ENCODE measurements around the gene REL. TPM values are rescaled to one million over a fixed set of nuclear protein-coding genes. Genes with fewer than 3 reads are reported as not detected.

Gene REL
- total RNA-seq, 1 experiment from 2014 or later: 6.2 TPM

GRCh38 chr2:60899230-60899891 lies 18.0 kb downstream of the REL start:
- Histone ChIP-seq H2BK12ac (ENCODE audit: insufficient read length, low read depth, low read length) (no peak overlapping the region), H2BK120ac (ENCODE audit: low read depth, low read length, poor library complexity, severe bottlenecking) (no peak overlapping the region), H3K23ac (ENCODE audit: insufficient read length, low read depth, low read length) (no peak overlapping the region), H2AFZ (ENCODE audit: low read length) (no peak overlapping the region), H2BK15ac (ENCODE audit: low read depth, low read length) (no peak overlapping the region), H3K4ac (ENCODE audit: low read depth, low read length) (no peak overlapping the region), H2BK5ac (ENCODE audit: insufficient read length, low read length) (no peak overlapping the region), H4K8ac (replicated peaks; ENCODE audit: insufficient read length, low read depth, low read length) (no peak overlapping the region), H3K79me1 (ENCODE audit: insufficient read depth, low read depth, low read length, poor library complexity, severe bottlenecking) (no peaks in the 10 kb centered on the region), H3K9me3 (ENCODE audit: control insufficient read depth, low read depth, low read length) (no peaks in the 10 kb centered on the region), H3K18ac (ENCODE audit: insufficient read length, low read depth, low read length) (no peak overlapping the region), H3K27me3 (ENCODE audit: insufficient read depth, low read length) (no peaks in the 10 kb centered on the region), H4K5ac (ENCODE audit: insufficient read length, low read depth, low read length) (no peak overlapping the region), H3T11ph (ENCODE audit: low read length) (no peak overlapping the region), H3K23me2 (ENCODE audit: insufficient read length, low read depth, low read length, poor library complexity, severe bottlenecking) (no peaks in the 10 kb centered on the region), H3K4me1 (ENCODE audit: insufficient read depth, low read length) (no peaks in the 10 kb centered on the region), H4K91ac (ENCODE audit: insufficient read length, low read depth, low read length) (no peak overlapping the region), H3K9ac (ENCODE audit: extremely low read depth, insufficient read length, low read length) (no peak overlapping the region), H4K20me1 (ENCODE audit: control insufficient read depth, insufficient read depth, insufficient read length) (no peaks in the 10 kb centered on the region), H3K79me2 (ENCODE audit: insufficient read depth, low read length) (no peaks in the 10 kb centered on the region), H2AK5ac (ENCODE audit: insufficient read length, low read length) (no peak overlapping the region), H3K56ac (ENCODE audit: insufficient read length, low read depth, low read length) (no peak overlapping the region), H3K14ac (ENCODE audit: insufficient read depth, low read length) (no peak overlapping the region), H3K4me2 (ENCODE audit: insufficient read depth, insufficient read length, low read length) (no peak overlapping the region), H2BK20ac (ENCODE audit: low read depth, low read length, poor library complexity, severe bottlenecking) (no peak overlapping the region), H3K27ac (ENCODE audit: insufficient read length, low read depth, low read length) (no peak overlapping the region)
- TF ChIP-seq CTCF (conservative IDR thresholded peaks at IDR 0.05): no peak
- H3K36me3 Mint-ChIP-seq (ENCODE audit: insufficient read depth in 1 of 3, low read depth in 3 of 3): peaks cover 0 to 7% (median 5%) of the 10 kb centered on the region in 3 experiments; a peak in 5 of 7 replicates
- no peaks in the 10 kb centered on the region for H3K9me3 Mint-ChIP-seq
- no peak for DNase-seq
- H3K4me3 Mint-ChIP-seq: no peak overlapping the region
- WGBS (ENCODE audit: extremely low coverage, insufficient read length, low lambda C conversion rate): no CpG with 5 or more reads among the region's 6 CpGs
- H3K27ac Mint-ChIP-seq: no peak overlapping the region
- H3K4me1 Mint-ChIP-seq: no peaks in the 10 kb centered on the region
- H3K27me3 Mint-ChIP-seq (ENCODE audit: low read depth): no peaks in the 10 kb centered on the region
